Measurements from ENCODE around the gene TMEM218. TPM values are rescaled to one million over a fixed set of nuclear protein-coding genes. Genes with fewer than 3 reads are reported as not detected.

TMEM218 gene
- total and polyA plus RNA-seq, 5 donors from 2014 or later, result 9.7 to 42.8 (median 40.1) TPM

- no peak overlapping the region for H3K27ac ChIP-seq (ENCODE audit: insufficient read depth, low read length, poor library complexity, severe bottlenecking)
- H3K27me3 Mint-ChIP-seq, result peaks cover 42% of the 10 kb centered on the region
- H3K4me3 Mint-ChIP-seq, result no peak overlapping the region
- H3K4me1 ChIP-seq (ENCODE audit: control insufficient read depth, insufficient read depth, low read length, poor library complexity, severe bottlenecking), result peaks cover 7% of the 10 kb centered on the region
- no peaks in the 10 kb centered on the region for H3K36me3 Mint-ChIP-seq
- ATAC-seq (ENCODE audit: low read depth in 2 of 2), result no peak
- peaks cover 16% of the 10 kb centered on the region for H3K27me3 ChIP-seq (ENCODE audit: control insufficient read depth, insufficient read depth, low read length)
- no peak overlapping the region for H3K27ac Mint-ChIP-seq
- H3K4me1 Mint-ChIP-seq, result peaks cover 0 to 26% (median 5%) of the 10 kb centered on the region in 4 donors
- no peak for DNase-seq
- H3K9me3 Mint-ChIP-seq, result no peaks in the 10 kb centered on the region
- no peak overlapping the region for H3K4me3 ChIP-seq (ENCODE audit: low read depth, low read length)
- H3K36me3 ChIP-seq (ENCODE audit: control insufficient read depth, insufficient read depth, low read length), result no peaks in the 10 kb centered on the region
- no peaks in the 10 kb centered on the region for H3K9me3 ChIP-seq (ENCODE audit: control insufficient read depth in 2 of 2, low read length in 2 of 2)
These were observed 43.1 kb downstream of the TMEM218 start for GRCh38 chr11:125068368-125068767.

GRCh38 chr11:125064070-125064469, 47.4 kb downstream of the TMEM218 start:
- ATAC-seq (ENCODE audit: low read depth in 2 of 2), result no peak
- no peaks in the 10 kb centered on the region for H3K36me3 Mint-ChIP-seq
- H3K27me3 Mint-ChIP-seq, result peaks cover 54% of the 10 kb centered on the region

DNA sequence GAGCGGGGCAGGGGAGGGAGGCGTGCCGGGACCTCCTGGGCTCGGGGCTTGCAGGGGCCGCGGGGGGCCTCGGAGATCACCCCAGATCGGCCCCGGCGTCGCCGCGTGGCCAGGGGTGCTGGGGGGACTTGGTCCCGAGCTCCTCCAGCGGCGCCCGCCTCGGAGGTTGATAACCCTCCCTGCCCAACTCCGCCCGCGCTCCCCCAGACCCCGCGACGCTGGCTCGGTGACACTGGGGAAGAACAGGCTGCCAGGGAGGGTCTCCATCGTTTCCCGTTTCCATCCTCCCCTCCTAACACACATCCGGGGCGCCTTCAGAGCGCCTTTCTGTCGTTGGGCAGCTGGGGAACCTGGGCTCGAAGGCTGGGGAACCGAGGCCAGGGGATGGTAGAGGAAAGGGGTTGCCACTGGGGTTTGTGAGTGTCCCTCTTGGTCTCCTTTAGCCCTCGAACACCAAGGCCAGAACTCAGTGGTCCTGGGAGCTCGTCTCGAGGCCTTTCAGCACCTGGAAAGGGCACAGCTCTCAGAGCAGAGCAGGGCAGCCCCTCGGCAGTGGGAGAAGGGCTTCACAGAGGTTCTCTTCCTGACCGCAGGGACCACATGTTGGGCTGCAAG, 47.9 kb downstream of the TMEM218 start:
- Histone ChIP-seq H3K36me3 (ENCODE audit: control insufficient read depth, insufficient read depth, low read length) (no peaks in the 10 kb centered on the region), H3K27me3 (ENCODE audit: control insufficient read depth, insufficient read depth, low read length) (peaks cover 24% of the 10 kb centered on the region), H3K27ac (ENCODE audit: insufficient read depth, low read length, poor library complexity, severe bottlenecking) (no peak overlapping the region), H3K9me3 (ENCODE audit: control insufficient read depth in 2 of 2, low read length in 2 of 2) (no peaks in the 10 kb centered on the region), H3K4me3 (ENCODE audit: low read depth, low read length) (no peak overlapping the region), H3K4me1 (ENCODE audit: control insufficient read depth, insufficient read depth, low read length, poor library complexity, severe bottlenecking) (peaks cover 10% of the 10 kb centered on the region)
- H3K36me3 Mint-ChIP-seq, result no peaks in the 10 kb centered on the region
- DNase-seq (peak in 1 of 3 donors; percentile 13), ATAC-seq (ENCODE audit: low read depth in 2 of 2) (no peak)
- no peak overlapping the region for H3K27ac Mint-ChIP-seq
- H3K27me3 Mint-ChIP-seq, result peaks cover 54% of the 10 kb centered on the region
- H3K4me1 Mint-ChIP-seq, result peaks cover 0 to 16% (median 3%) of the 10 kb centered on the region in 4 donors
- peak overlapping the region; percentile 59 to 69 (median 67) for H3K4me3 Mint-ChIP-seq
- H3K9me3 Mint-ChIP-seq, result peaks cover 0 to under 1% (median 0%) of the 10 kb centered on the region in 7 donors

More at GRCh38 chr11:125064070-125064469, 47.4 kb downstream of the TMEM218 start:
- Histone ChIP-seq H3K27ac (ENCODE audit: insufficient read depth, low read length, poor library complexity, severe bottlenecking) (no peak overlapping the region), H3K4me3 (ENCODE audit: low read depth, low read length) (no peak overlapping the region), H3K27me3 (ENCODE audit: control insufficient read depth, insufficient read depth, low read length) (peaks cover 24% of the 10 kb centered on the region), H3K4me1 (ENCODE audit: control insufficient read depth, insufficient read depth, low read length, poor library complexity, severe bottlenecking) (peaks cover 10% of the 10 kb centered on the region), H3K36me3 (ENCODE audit: control insufficient read depth, insufficient read depth, low read length) (no peaks in the 10 kb centered on the region), H3K9me3 (ENCODE audit: control insufficient read depth in 2 of 2, low read length in 2 of 2) (no peaks in the 10 kb centered on the region)
- Mint-ChIP-seq H3K4me3 (peak overlapping the region; percentile 59 to 69 (median 67)), H3K27ac (no peak overlapping the region), H3K4me1 (peaks cover 0 to 16% (median 3%) of the 10 kb centered on the region in 4 donors), H3K9me3 (no peaks in the 10 kb centered on the region)
- no peak for DNase-seq

DNA sequence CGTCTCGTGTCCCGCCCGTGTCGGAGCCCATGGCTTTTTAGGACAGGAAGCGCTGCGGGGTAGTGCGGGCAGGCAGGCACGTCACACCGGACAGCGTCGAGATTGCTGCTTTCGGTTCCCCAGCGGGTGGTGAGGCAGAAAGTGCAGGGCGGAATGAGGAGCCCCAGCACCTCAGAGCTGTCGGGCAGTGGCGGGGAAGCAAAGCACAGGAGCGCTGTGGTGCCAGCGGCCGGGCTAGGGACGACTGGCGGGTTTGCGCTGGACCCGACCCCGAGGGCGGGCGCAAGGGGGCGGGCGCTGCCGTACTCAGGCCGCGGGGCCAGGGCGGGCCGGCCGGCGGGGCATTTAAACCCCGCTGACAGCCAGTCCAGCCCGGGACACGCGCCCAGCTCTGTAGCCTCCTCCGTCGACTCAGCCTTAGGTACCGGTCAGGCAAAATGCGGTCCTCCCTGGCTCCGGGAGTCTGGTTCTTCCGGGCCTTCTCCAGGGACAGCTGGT, 48.4 kb downstream of the TMEM218 start, which contains the start of gene SLC37A2:
TSS of gene SLC37A2 (plus strand) at position 375 of the 498 bp plus-strand sequence. CDS start at position 438, 63 bp downstream.
- Mint-ChIP-seq H3K27ac (peak within 1 kb of the TSS in 2 of 3 donors; percentile 73 to 82), H3K9me3 (peaks cover 0 to 3% (median 0%) of the 10 kb centered on the region in 7 donors), H3K4me1 (peaks cover 0 to 16% (median 3%) of the 10 kb centered on the region in 4 donors), H3K36me3 (no peaks in the 10 kb centered on the region), H3K27me3 (peaks cover 52% of the 10 kb centered on the region), H3K4me3 (peak within 1 kb of the TSS; percentile 76 to 87 (median 85))
- H3K27me3 ChIP-seq (ENCODE audit: control insufficient read depth, insufficient read depth, low read length), result peaks cover 24% of the 10 kb centered on the region
- H3K36me3 ChIP-seq (ENCODE audit: control insufficient read depth, insufficient read depth, low read length), result no peaks in the 10 kb centered on the region
- peak in 2 of 3 donors; percentile 25 to 68 for DNase-seq
- H3K9me3 ChIP-seq (ENCODE audit: control insufficient read depth in 2 of 2, low read length in 2 of 2), result no peaks in the 10 kb centered on the region
- ATAC-seq (ENCODE audit: low read depth in 2 of 2), result peak; percentile 75 to 78
- H3K4me1 ChIP-seq (ENCODE audit: control insufficient read depth, insufficient read depth, low read length, poor library complexity, severe bottlenecking), result peaks cover 10% of the 10 kb centered on the region
- no peak within 1 kb of the TSS for H3K27ac ChIP-seq (ENCODE audit: insufficient read depth, low read length, poor library complexity, severe bottlenecking)
- H3K4me3 ChIP-seq (ENCODE audit: low read depth, low read length), result no peak within 1 kb of the TSS

DNA sequence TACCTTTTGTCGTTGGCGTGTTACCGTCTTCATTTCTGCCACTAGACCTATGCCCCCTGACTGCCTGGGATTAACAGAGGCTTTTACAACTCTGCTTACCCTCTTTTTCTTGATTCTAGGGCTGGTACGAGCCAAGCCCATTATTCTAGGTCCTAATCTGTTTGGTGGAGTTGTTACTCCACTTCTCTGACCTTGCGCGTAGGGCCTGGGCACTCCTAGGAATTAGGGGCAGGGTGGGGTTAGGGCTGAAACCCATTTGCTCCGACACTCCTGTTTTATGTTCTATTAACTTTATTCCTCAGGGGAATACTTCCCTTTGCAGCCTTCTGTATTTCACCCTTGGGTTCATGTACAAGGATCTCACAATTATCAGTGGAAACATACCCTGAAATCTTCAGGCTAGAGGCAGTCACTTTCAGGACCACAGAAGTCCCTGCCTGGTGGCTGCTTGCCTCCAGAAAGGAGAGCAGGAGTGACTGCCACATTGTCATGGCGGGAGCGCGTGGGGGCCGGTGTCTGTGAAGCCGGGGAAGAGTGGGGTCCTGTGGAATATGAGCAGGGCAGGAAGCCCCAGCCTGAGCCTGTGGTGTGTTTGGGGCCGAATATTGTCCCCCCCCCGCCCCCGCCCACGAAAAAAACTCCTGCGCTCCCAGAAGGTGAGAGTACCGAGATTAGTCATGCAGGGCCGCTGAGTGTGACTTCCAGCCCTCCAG, 49.1 kb downstream of the TMEM218 start:
- H3K4me1 ChIP-seq (ENCODE audit: control insufficient read depth, insufficient read depth, low read length, poor library complexity, severe bottlenecking), result peaks cover 10% of the 10 kb centered on the region
- H3K36me3 ChIP-seq (ENCODE audit: control insufficient read depth, insufficient read depth, low read length), result no peaks in the 10 kb centered on the region
- Mint-ChIP-seq H3K9me3 (peaks cover 0 to 3% (median 0%) of the 10 kb centered on the region in 7 donors), H3K27me3 (peaks cover 46% of the 10 kb centered on the region), H3K4me3 (peak overlapping the region; percentile 76 to 87 (median 85)), H3K4me1 (peaks cover 0 to 16% (median 3%) of the 10 kb centered on the region in 4 donors), H3K36me3 (no peaks in the 10 kb centered on the region), H3K27ac (peak overlapping the region in 2 of 3 donors; percentile 73 to 82)
- H3K27me3 ChIP-seq (ENCODE audit: control insufficient read depth, insufficient read depth, low read length), result peaks cover 24% of the 10 kb centered on the region
- DNase-seq (no peak), ATAC-seq (ENCODE audit: low read depth in 2 of 2) (no peak)
- no peak overlapping the region for H3K27ac ChIP-seq (ENCODE audit: insufficient read depth, low read length, poor library complexity, severe bottlenecking)
- no peak overlapping the region for H3K4me3 ChIP-seq (ENCODE audit: low read depth, low read length)
- no peaks in the 10 kb centered on the region for H3K9me3 ChIP-seq (ENCODE audit: control insufficient read depth in 2 of 2, low read length in 2 of 2)

DNA sequence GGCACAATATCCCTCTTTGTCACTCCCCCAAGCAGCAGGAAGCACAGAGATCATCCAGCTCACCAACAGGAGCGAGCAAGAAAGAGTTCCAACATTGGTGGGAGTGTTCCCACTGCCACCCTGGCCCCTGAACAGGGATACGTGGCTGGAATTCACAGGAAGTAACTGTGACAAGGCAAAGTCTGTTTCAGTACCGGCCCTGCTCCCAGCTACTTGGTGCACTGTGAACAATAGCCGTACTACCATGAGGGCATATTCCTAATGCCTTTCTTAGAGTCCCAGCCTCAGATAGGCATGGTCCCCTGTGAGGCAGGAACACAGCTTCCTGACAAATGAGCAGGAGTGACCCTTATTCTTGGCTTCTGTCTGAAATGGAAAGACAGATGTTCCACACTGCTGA, 50.1 kb downstream of the TMEM218 start:
- no peak overlapping the region for H3K27ac Mint-ChIP-seq
- peaks cover 0 to 3% (median 0%) of the 10 kb centered on the region in 7 donors for H3K9me3 Mint-ChIP-seq
- Histone ChIP-seq H3K36me3 (ENCODE audit: control insufficient read depth, insufficient read depth, low read length) (no peaks in the 10 kb centered on the region), H3K27ac (ENCODE audit: insufficient read depth, low read length, poor library complexity, severe bottlenecking) (no peak overlapping the region), H3K9me3 (ENCODE audit: control insufficient read depth in 2 of 2, low read length in 2 of 2) (no peaks in the 10 kb centered on the region), H3K4me1 (ENCODE audit: control insufficient read depth, insufficient read depth, low read length, poor library complexity, severe bottlenecking) (peaks cover 10% of the 10 kb centered on the region), H3K4me3 (ENCODE audit: low read depth, low read length) (no peak overlapping the region), H3K27me3 (ENCODE audit: control insufficient read depth, insufficient read depth, low read length) (peaks cover 24% of the 10 kb centered on the region)
- DNase-seq, result no peak
- peaks cover 40% of the 10 kb centered on the region for H3K27me3 Mint-ChIP-seq
- no peak for ATAC-seq (ENCODE audit: low read depth in 2 of 2)
- H3K4me3 Mint-ChIP-seq, result peak overlapping the region in 2 of 4 donors; percentile 0 to 23
- H3K4me1 Mint-ChIP-seq, result peaks cover 0 to 16% (median 3%) of the 10 kb centered on the region in 4 donors
- no peaks in the 10 kb centered on the region for H3K36me3 Mint-ChIP-seq

DNA sequence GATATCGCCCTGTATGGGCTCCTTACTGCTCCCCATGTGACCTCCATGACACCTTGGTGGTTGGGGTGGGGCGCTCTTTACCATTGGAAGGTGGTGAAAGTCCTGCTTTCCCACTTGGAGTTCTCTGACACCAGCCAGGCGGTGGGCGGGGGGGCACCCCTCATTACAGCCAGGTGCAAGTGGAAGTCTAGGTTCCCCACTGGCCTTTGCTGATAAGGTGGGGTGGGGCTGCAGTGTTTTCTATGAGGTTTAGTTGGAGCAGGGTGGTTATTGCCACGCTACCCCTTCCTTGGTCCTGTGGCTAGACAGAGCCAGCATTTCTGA, 53.8 kb downstream of the TMEM218 start:
- ATAC-seq (ENCODE audit: low read depth in 2 of 2) (no peak), DNase-seq (no peak)
- peaks cover 0 to 3% (median 0%) of the 10 kb centered on the region in 7 donors for H3K9me3 Mint-ChIP-seq
- H3K4me1 ChIP-seq (ENCODE audit: control insufficient read depth, insufficient read depth, low read length, poor library complexity, severe bottlenecking), result no peaks in the 10 kb centered on the region
- peaks cover 0 to 4% (median 1%) of the 10 kb centered on the region in 4 donors for H3K4me1 Mint-ChIP-seq
- H3K27ac ChIP-seq (ENCODE audit: insufficient read depth, low read length, poor library complexity, severe bottlenecking), result no peak overlapping the region
- no peak overlapping the region for H3K27ac Mint-ChIP-seq
- H3K36me3 Mint-ChIP-seq, result no peaks in the 10 kb centered on the region
- H3K4me3 Mint-ChIP-seq, result no peak overlapping the region
- peaks cover 11% of the 10 kb centered on the region for H3K27me3 Mint-ChIP-seq
- H3K4me3 ChIP-seq (ENCODE audit: low read depth, low read length), result no peak overlapping the region
- H3K36me3 ChIP-seq (ENCODE audit: control insufficient read depth, insufficient read depth, low read length), result no peaks in the 10 kb centered on the region
- no peaks in the 10 kb centered on the region for H3K9me3 ChIP-seq (ENCODE audit: control insufficient read depth in 2 of 2, low read length in 2 of 2)
- H3K27me3 ChIP-seq (ENCODE audit: control insufficient read depth, insufficient read depth, low read length), result peaks cover 8% of the 10 kb centered on the region
